K562 (cell line): Measurements from ENCODE around the gene ANKRD23. TPM values are rescaled to one million over a fixed set of nuclear protein-coding genes. Genes with fewer than 3 reads are reported as not detected.

Experiments
- FUS ChIP-seq: fragments of 200-400 bp; formaldehyde crosslinking; optimal IDR thresholded peaks from 2 replicates; pipeline ENCODE3; 2017; ENCODE audit warnings: low read depth, low read length
- PCBP1 ChIP-seq: fragments of 200-400 bp; formaldehyde crosslinking; IDR thresholded peaks from 2 replicates; pipeline ENCODE4 v1.6.1; 2018; ENCODE audit warnings: mild to moderate bottlenecking, low read depth, low read length; ENCODE audit not compliant: poor library complexity, severe bottlenecking
- RBM17 ChIP-seq: fragments of 200-400 bp; formaldehyde crosslinking; IDR thresholded peaks from 2 replicates; pipeline ENCODE4 v1.6.1; 2017; ENCODE audit warnings: low read depth, mild to moderate bottlenecking, low read length, borderline replicate concordance
- SIN3A ChIP-seq, 2 experiments: fragments of 150-350 bp in 1 of 2; IDR thresholded peaks; 2 replicates each; pipeline ENCODE4 v1.6.1; 2011 to 2016; ENCODE audit warnings: borderline replicate concordance in 2 of 2, low read depth in 2 of 2, low read length in 2 of 2, mild to moderate bottlenecking in 2 of 2, moderate library complexity in 2 of 2; ENCODE audit not compliant: control insufficient read depth in 1 of 2
- SP1 ChIP-seq: sonication (generic); formaldehyde crosslinking; IDR thresholded peaks from 2 replicates; pipeline ENCODE4 v1.8.1; 2022; ENCODE audit warnings: mild to moderate bottlenecking, missing genetic modification reagents
- TAF15 ChIP-seq: fragments of 200-400 bp; formaldehyde crosslinking; IDR thresholded peaks from 2 replicates; pipeline ENCODE4 v1.6.1; 2017; ENCODE audit warnings: mild to moderate bottlenecking, low read depth, low read length, moderate library complexity
- TBL1XR1 ChIP-seq, 2 experiments: IDR thresholded peaks; 2 replicates each; pipeline ENCODE4 v1.6.1; 2012; ENCODE audit warnings: improper control_type of control experiment in 2 of 2, low read length in 2 of 2, mild to moderate bottlenecking in 1 of 2
- TRIM24 ChIP-seq, 2 experiments: fragments of 450-650 bp; IDR thresholded peaks; 2 replicates each; pipeline ENCODE4 v1.6.1; 2016
- polyA plus RNA-seq, 8 experiments: library from polyadenylated mRNA; depleted of rRNA in 4 of 8; stranded (reverse) in 5 of 8; unstranded in 3 of 8; fragments of >200 nt; fragmentation: Nextera tagmentation in 2 of 8; fragmentation: Illumina TruSeq in 1 of 8; extraction: Ambion mirVana in 2 of 8; extraction: Trizol in 1 of 8; gene quantifications; 2 replicates each; pipeline versions ENCODE4 v1.2.1 to v1.2.3, GENCODE V29; 2011 to 2014; ENCODE audit warnings: inconsistent platforms in 1 of 8, missing spikeins in 1 of 8
- total RNA-seq, 7 experiments: library from RNA; depleted of rRNA in 6 of 7; stranded (reverse); fragments of >200 nt in 6 of 7; fragmentation: Illumina TruSeq in 2 of 7; extraction: Trizol in 2 of 7; gene quantifications; 2 replicates each; pipeline versions ENCODE4 v1.2.1 to v1.2.3, GENCODE V29; 2011 to 2021; ENCODE audit warnings: low replicate concordance in 1 of 7
- TF ChIP-seq, protein P1 (sequence below): sonication (generic); formaldehyde crosslinking; IDR thresholded peaks from 2 replicates; pipeline ENCODE4 v1.8.0; 2022; ENCODE audit warnings: mild to moderate bottlenecking, missing genetic modification reagents
- TF ChIP-seq, protein P2 (sequence below): fragments of 250-450 bp; sonication (Bioruptor Pico); IDR thresholded peaks from 2 replicates; pipeline ENCODE4 v1.4.0; 2020; ENCODE audit warnings: mild to moderate bottlenecking
- TF ChIP-seq, protein P3 (sequence below): conservative IDR thresholded peaks from 2 replicates; pipeline ENCODE4 v1.6.1; 2011; ENCODE audit warnings: low read depth, mild to moderate bottlenecking, low read length; ENCODE audit not compliant: control insufficient read depth
- TF ChIP-seq, protein P4 (sequence below): fragments of 250-450 bp; sonication (Bioruptor Pico); IDR thresholded peaks from 2 replicates; pipeline ENCODE4 v1.5.0; 2021
- TF ChIP-seq, protein P5 (sequence below): fragments of 150-350 bp; IDR thresholded peaks from 2 replicates; pipeline ENCODE4 v1.6.1; 2014; ENCODE audit warnings: low read depth, mild to moderate bottlenecking, low read length, borderline replicate concordance

ANKRD23 gene
- total and polyA plus RNA-seq, 9 of the 15 experiments (the other 6 are each of a cell fraction or from before 2014, with no cell fraction given), result 0.32 to 4.8 (median 2.8) TPM

DNA sequence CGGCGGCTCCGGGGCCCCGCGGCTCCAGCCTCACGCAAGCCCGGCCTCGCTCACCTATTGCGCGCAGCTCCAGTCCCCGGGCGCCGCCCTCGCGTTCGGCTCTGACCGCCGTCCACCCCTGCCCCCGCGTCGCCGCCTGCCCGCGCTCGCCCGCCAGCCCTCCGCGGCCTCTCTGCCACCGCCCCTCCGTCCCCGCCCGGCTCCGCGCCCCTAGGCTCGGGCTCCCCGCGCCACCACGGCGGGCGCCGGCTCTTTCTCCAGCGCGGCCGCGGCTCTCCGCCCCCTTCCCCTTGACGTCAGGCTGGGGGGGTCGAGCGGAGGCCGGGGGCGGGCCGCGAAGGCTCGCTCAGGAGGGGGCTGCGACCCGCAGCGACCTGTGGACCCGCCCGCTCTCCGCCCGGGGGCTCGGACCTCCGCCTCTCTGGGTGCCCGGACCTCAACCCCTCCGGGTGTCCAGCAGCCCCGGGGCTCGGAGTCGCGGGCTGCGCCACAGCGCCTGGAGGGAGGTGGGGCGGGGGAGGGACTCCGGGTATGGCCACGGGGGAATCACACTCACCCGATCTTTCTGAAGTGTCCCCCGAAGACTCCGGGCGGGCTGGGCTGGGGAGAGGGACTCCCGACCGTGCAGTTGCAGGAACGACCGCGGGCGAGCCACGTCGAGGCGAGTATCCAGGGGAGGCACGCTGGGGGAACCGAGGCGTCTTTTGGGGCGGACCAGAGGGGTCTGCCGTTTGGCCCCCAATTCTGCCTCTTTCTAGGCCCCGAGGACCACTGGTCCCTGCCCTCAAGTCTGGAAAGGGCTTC, 26.2 kb upstream of the ANKRD23 start, which contains the start of gene SEMA4C (continued):
- TF ChIP-seq, protein P1, sequence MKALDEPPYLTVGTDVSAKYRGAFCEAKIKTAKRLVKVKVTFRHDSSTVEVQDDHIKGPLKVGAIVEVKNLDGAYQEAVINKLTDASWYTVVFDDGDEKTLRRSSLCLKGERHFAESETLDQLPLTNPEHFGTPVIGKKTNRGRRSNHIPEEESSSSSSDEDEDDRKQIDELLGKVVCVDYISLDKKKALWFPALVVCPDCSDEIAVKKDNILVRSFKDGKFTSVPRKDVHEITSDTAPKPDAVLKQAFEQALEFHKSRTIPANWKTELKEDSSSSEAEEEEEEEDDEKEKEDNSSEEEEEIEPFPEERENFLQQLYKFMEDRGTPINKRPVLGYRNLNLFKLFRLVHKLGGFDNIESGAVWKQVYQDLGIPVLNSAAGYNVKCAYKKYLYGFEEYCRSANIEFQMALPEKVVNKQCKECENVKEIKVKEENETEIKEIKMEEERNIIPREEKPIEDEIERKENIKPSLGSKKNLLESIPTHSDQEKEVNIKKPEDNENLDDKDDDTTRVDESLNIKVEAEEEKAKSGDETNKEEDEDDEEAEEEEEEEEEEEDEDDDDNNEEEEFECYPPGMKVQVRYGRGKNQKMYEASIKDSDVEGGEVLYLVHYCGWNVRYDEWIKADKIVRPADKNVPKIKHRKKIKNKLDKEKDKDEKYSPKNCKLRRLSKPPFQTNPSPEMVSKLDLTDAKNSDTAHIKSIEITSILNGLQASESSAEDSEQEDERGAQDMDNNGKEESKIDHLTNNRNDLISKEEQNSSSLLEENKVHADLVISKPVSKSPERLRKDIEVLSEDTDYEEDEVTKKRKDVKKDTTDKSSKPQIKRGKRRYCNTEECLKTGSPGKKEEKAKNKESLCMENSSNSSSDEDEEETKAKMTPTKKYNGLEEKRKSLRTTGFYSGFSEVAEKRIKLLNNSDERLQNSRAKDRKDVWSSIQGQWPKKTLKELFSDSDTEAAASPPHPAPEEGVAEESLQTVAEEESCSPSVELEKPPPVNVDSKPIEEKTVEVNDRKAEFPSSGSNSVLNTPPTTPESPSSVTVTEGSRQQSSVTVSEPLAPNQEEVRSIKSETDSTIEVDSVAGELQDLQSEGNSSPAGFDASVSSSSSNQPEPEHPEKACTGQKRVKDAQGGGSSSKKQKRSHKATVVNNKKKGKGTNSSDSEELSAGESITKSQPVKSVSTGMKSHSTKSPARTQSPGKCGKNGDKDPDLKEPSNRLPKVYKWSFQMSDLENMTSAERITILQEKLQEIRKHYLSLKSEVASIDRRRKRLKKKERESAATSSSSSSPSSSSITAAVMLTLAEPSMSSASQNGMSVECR (CRISPR knock-in tag), result no peak; the same call in 1 of the 2 replicates
- TF ChIP-seq TAF15 (no peak), FUS (no peak), TBL1XR1 (IDR thresholded peaks at IDR 0.05; ENCODE audit: low read length in 2 of 2) (peak in 1 of 2 experiments; percentile 3; a peak in 1 of 4 replicates), PCBP1 (peak; percentile 48), SIN3A (IDR thresholded peaks at IDR 0.05; ENCODE audit: borderline replicate concordance in 2 of 2, control insufficient read depth in 1 of 2, low read depth in 2 of 2, low read length in 2 of 2) (peak in 1 of 2 experiments; percentile 52; a peak in 1 of 4 replicates), SP1 (no peak; the same call in 1 of the 2 replicates), RBM17 (no peak), TRIM24 (IDR thresholded peaks at IDR 0.05) (no peak)
- TF ChIP-seq, protein P2, sequence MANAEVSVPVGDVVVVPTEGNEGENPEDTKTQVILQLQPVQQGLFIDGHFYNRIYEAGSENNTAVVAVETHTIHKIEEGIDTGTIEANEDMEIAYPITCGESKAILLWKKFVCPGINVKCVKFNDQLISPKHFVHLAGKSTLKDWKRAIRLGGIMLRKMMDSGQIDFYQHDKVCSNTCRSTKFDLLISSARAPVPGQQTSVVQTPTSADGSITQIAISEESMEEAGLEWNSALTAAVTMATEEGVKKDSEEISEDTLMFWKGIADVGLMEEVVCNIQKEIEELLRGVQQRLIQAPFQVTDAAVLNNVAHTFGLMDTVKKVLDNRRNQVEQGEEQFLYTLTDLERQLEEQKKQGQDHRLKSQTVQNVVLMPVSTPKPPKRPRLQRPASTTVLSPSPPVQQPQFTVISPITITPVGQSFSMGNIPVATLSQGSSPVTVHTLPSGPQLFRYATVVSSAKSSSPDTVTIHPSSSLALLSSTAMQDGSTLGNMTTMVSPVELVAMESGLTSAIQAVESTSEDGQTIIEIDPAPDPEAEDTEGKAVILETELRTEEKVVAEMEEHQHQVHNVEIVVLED (CRISPR knock-in tag), result peak; percentile 65
- TF ChIP-seq, protein P3, sequence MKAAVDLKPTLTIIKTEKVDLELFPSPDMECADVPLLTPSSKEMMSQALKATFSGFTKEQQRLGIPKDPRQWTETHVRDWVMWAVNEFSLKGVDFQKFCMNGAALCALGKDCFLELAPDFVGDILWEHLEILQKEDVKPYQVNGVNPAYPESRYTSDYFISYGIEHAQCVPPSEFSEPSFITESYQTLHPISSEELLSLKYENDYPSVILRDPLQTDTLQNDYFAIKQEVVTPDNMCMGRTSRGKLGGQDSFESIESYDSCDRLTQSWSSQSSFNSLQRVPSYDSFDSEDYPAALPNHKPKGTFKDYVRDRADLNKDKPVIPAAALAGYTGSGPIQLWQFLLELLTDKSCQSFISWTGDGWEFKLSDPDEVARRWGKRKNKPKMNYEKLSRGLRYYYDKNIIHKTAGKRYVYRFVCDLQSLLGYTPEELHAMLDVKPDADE, result peak; percentile 59; the same call in 1 of the 2 replicates
- TF ChIP-seq, protein P4, sequence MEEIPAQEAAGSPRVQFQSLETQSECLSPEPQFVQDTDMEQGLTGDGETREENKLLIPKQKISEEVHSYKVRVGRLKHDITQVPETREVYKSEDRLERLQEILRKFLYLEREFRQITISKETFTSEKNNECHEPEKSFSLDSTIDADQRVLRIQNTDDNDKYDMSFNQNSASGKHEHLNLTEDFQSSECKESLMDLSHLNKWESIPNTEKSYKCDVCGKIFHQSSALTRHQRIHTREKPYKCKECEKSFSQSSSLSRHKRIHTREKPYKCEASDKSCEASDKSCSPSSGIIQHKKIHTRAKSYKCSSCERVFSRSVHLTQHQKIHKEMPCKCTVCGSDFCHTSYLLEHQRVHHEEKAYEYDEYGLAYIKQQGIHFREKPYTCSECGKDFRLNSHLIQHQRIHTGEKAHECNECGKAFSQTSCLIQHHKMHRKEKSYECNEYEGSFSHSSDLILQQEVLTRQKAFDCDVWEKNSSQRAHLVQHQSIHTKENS (CRISPR knock-in tag), result no peak
- TF ChIP-seq, protein P5, sequence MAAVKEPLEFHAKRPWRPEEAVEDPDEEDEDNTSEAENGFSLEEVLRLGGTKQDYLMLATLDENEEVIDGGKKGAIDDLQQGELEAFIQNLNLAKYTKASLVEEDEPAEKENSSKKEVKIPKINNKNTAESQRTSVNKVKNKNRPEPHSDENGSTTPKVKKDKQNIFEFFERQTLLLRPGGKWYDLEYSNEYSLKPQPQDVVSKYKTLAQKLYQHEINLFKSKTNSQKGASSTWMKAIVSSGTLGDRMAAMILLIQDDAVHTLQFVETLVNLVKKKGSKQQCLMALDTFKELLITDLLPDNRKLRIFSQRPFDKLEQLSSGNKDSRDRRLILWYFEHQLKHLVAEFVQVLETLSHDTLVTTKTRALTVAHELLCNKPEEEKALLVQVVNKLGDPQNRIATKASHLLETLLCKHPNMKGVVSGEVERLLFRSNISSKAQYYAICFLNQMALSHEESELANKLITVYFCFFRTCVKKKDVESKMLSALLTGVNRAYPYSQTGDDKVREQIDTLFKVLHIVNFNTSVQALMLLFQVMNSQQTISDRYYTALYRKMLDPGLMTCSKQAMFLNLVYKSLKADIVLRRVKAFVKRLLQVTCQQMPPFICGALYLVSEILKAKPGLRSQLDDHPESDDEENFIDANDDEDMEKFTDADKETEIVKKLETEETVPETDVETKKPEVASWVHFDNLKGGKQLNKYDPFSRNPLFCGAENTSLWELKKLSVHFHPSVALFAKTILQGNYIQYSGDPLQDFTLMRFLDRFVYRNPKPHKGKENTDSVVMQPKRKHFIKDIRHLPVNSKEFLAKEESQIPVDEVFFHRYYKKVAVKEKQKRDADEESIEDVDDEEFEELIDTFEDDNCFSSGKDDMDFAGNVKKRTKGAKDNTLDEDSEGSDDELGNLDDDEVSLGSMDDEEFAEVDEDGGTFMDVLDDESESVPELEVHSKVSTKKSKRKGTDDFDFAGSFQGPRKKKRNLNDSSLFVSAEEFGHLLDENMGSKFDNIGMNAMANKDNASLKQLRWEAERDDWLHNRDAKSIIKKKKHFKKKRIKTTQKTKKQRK, result no peak
